PC-3 (cell line): ENCODE measurements around the gene CLIC1. TPM values are rescaled to one million over a fixed set of nuclear protein-coding genes. Genes with fewer than 3 reads are reported as not detected.

Experiments used
- ATAC-seq: fragments of 200-7000 bp; cut with Tn5 transposase; 2 replicates; pipeline ENCODE4 v1.9.1; 2020; ENCODE audit warnings: mild to moderate bottlenecking, moderate library complexity
- BruUV-seq: library from RNA; stranded (reverse); fragments of 400-500 nt; replicated peaks from 2 replicates; lab custom pipeline; 2021; lab: Mats Ljungman, UMichigan
- CTCF ChIA-PET: fragments of 300-600 bp; sonication (Branson Sonifier 250); formaldehyde crosslinking; loops from one replicate; lab custom pipeline; 2022; ENCODE audit warnings: antibody characterized with exemption; lab: Charles Lee
- POLR2A ChIA-PET: fragments of 300-600 bp; sonication (Branson Sonifier 250); formaldehyde crosslinking; loops from one replicate; lab custom pipeline; 2022; ENCODE audit warnings: antibody characterized with exemption; ENCODE audit not compliant: unreplicated experiment; lab: Charles Lee
- DNase-seq: peaks from one replicate; pipeline ENCODE4 v3.0.0-alpha.2; 2015
- H2AFZ ChIP-seq: fragments of 300-600 bp; sonication (generic); 2 replicates; pipeline ENCODE4 v1.6.0; 2016; ENCODE audit warnings: antibody characterized with exemption, low read length
- H3F3A ChIP-seq: fragments of 300-600 bp; sonication (generic); one replicate; pipeline ENCODE4 v1.6.0; 2017; ENCODE audit warnings: antibody characterized with exemption, low read length, control low read depth, mild to moderate bottlenecking; ENCODE audit not compliant: unreplicated experiment
- H3K27ac ChIP-seq: fragments of 300-600 bp; sonication (generic); 2 replicates; pipeline ENCODE4 v1.5.1; 2016; ENCODE audit warnings: mild to moderate bottlenecking, low read length
- H3K27me3 ChIP-seq: fragments of 300-600 bp; sonication (generic); 2 replicates; pipeline ENCODE4 v1.6.1; 2016; ENCODE audit warnings: low read length, mixed read lengths
- H3K36me3 ChIP-seq: fragments of 300-600 bp; sonication (generic); 2 replicates; pipeline ENCODE4 v1.6.1; 2016; ENCODE audit warnings: low read depth, mixed run types, low read length, mixed read lengths
- H3K4me1 ChIP-seq: fragments of 300-600 bp; sonication (generic); 2 replicates; pipeline ENCODE4 v1.5.1; 2016; ENCODE audit warnings: low read length; ENCODE audit not compliant: insufficient read depth
- H3K4me2 ChIP-seq: fragments of 300-600 bp; sonication (generic); 2 replicates; pipeline ENCODE4 v1.6.0; 2016; ENCODE audit warnings: low read length
- H3K4me3 ChIP-seq: fragments of 300-600 bp; sonication (generic); 2 replicates; pipeline ENCODE4 v1.5.1; 2016; ENCODE audit warnings: mild to moderate bottlenecking, low read length, mixed read lengths
- H3K79me2 ChIP-seq: fragments of 300-600 bp; sonication (generic); 2 replicates; pipeline ENCODE4 v1.6.1; 2017; ENCODE audit warnings: low read length, mixed read lengths
- H3K9ac ChIP-seq: fragments of 300-600 bp; sonication (generic); 2 replicates; pipeline ENCODE4 v1.6.0; 2016; ENCODE audit warnings: mild to moderate bottlenecking, low read length
- H3K9me2 ChIP-seq: fragments of 300-600 bp; sonication (generic); replicated peaks from 2 replicates; pipeline ENCODE4 v1.6.1; 2016; ENCODE audit warnings: mixed run types, low read length, mixed read lengths
- H3K9me3 ChIP-seq: fragments of 300-600 bp; sonication (generic); 2 replicates; pipeline ENCODE4 v1.6.1; 2016; ENCODE audit warnings: low read length, mixed read lengths
- H4K20me1 ChIP-seq: fragments of 300-600 bp; sonication (generic); 2 replicates; pipeline ENCODE4 v1.6.1; 2016; ENCODE audit warnings: low read length, mixed read lengths
- CTCF ChIP-seq: fragments of 300-600 bp; sonication (generic); conservative IDR thresholded peaks from 2 replicates; pipeline ENCODE4 v1.5.1; 2017; ENCODE audit warnings: antibody characterized with exemption, low read depth, mild to moderate bottlenecking, low read length
- EZH2 ChIP-seq: fragments of 300-600 bp; sonication (generic); IDR thresholded peaks from one replicate; pipeline ENCODE4 v1.6.1; 2017; ENCODE audit warnings: antibody characterized with exemption, mild to moderate bottlenecking, low read length; ENCODE audit not compliant: unreplicated experiment
- EZH2phosphoT487 ChIP-seq: fragments of 300-600 bp; sonication (generic); IDR thresholded peaks from 2 replicates; pipeline ENCODE4 v1.6.1; 2018; ENCODE audit warnings: mild to moderate bottlenecking, antibody characterized with exemption, low read length, borderline replicate concordance
- intact Hi-C: fragments of 100-400 bp; cut with micrococcal nuclease; formaldehyde crosslinking; loops from 2 replicates; pipeline ENCODE4 v1.9.0; 2023
- total RNA-seq: library from RNA; depleted of rRNA; stranded (reverse); fragments of >200 nt; gene quantifications from 2 replicates; pipeline ENCODE4 v1.2.3, GENCODE V29; 2014

The CLIC1 gene
- total RNA-seq, 1 experiment from 2014 or later: 708 TPM

- TF ChIP-seq CTCF: no peak; the same call in 1 of the 2 replicates
- TF ChIP-seq EZH2: no peak
- DNase-seq: no peak
- ChIA-PET POLR2A (interaction anchor here (0.6 kb wide), 1 partner anchor 24 kb away, joined by 3 read pairs; no protein-coding TSS in a partner anchor), CTCF (interaction anchor here (1.2 to 1.5 kb wide), 2 partner anchors 24 to 41 kb away, joined by 4 to 7 read pairs; no protein-coding TSS in a partner anchor)
- Histone ChIP-seq H3K9me3 (no peaks in the 10 kb centered on the region), H3K9ac (peak within 1 kb of the TSS; percentile 58), H3K27ac (peak within 1 kb of the TSS; percentile 30), H3K4me1 (peaks cover 5% of the 10 kb centered on the region), H3K4me3 (peak within 1 kb of the TSS; percentile 77), H2AFZ (peak within 1 kb of the TSS; percentile 76), H4K20me1 (peaks cover 6% of the 10 kb centered on the region), H3K27me3 (no peaks in the 10 kb centered on the region), H3K36me3 (peaks cover 30% of the 10 kb centered on the region), H3K79me2 (peaks cover 10% of the 10 kb centered on the region), H3K4me2 (peak within 1 kb of the TSS; percentile 89), H3K9me2 (no peaks in the 10 kb centered on the region), H3F3A (peaks cover 4% of the 10 kb centered on the region)
- TSS peak; percentile 26 for BruUV-seq
- ATAC-seq: peak; percentile 33
- intact Hi-C loops: loop anchor here (1.0 kb wide), 1 partner anchor 40 kb away; no protein-coding TSS in a partner anchor
Measured at GRCh38 chr6:31728767-31729514, 7.4 kb downstream of the CLIC1 start, which contains the start of gene DDAH2. Gene DDAH2 (minus strand): TSS chr6:31729299. CDS start chr6:31729161, 138 bp downstream.

- peak overlapping the region; percentile 89 for H3K4me2 ChIP-seq
- H3K4me3 ChIP-seq: peak overlapping the region; percentile 77
- no peak overlapping the region for H3K27ac ChIP-seq
- H2AFZ ChIP-seq: no peak overlapping the region
- DNase-seq (no peak), ATAC-seq (no peak)
- intact Hi-C loops: no loop called here
- no peaks in the 10 kb centered on the region for H4K20me1 ChIP-seq
- BruUV-seq: no TSS peak
- CTCF ChIA-PET: no interaction called here
- H3K79me2 ChIP-seq: peaks cover under 1% of the 10 kb centered on the region; the same call in 1 of the 2 replicates
- POLR2A ChIA-PET: no interaction called here
- no peaks in the 10 kb centered on the region for H3K9me2 ChIP-seq
- H3K9me3 ChIP-seq: no peaks in the 10 kb centered on the region
- peaks cover 21% of the 10 kb centered on the region for H3K36me3 ChIP-seq
- no peak overlapping the region for H3K9ac ChIP-seq
- TF ChIP-seq EZH2: no peak
- TF ChIP-seq EZH2phosphoT487: no peak
- TF ChIP-seq CTCF: no peak
- H3K27me3 ChIP-seq: no peaks in the 10 kb centered on the region
- H3F3A ChIP-seq: peaks cover 4% of the 10 kb centered on the region
- H3K4me1 ChIP-seq: no peaks in the 10 kb centered on the region
Measured at GRCh38 chr6:31727717-31728671, 8.3 kb downstream of the CLIC1 start.
